Ishikawa (cell line): ENCODE measurements around the gene OBSCN.

Experiments
- CEBPB ChIP-seq: IDR thresholded peaks from 2 replicates; pipeline ENCODE4 v1.6.1; 2012
- EP300 ChIP-seq: IDR thresholded peaks from 2 replicates; pipeline ENCODE4 v1.6.1; 2012; ENCODE audit warnings: borderline replicate concordance
- TAF1 ChIP-seq: IDR thresholded peaks from 2 replicates; pipeline ENCODE4 v1.6.1; 2012; ENCODE audit warnings: low read depth, mild to moderate bottlenecking
- YY1 ChIP-seq: IDR thresholded peaks from 2 replicates; pipeline ENCODE4 v1.6.1; 2012; ENCODE audit warnings: low read depth

DNA sequence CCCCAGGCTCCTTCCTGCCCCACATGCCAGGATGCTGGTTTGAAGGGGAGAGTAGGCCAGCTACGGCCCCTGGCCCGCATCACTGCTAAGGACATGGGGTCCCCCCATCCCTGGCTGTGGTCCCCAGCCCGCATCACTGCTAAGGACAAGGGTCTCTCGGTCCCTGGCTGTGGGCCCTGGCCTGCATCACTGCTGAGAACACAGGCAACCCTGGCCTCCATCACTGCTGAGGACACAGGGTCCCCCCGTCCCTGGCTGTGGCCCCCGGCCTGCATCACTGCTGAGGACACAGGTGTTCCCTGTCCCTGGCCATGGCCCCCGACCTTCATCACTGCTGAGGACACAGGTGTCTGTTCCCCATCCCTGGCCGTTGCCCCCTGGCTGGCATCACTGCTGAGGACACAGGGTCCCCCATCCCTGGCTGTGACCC is 448 bp upstream of the OBSCN start:
- TF ChIP-seq TAF1: no peak
- TF ChIP-seq YY1: no peak
- no peak for TF ChIP-seq EP300
- no peak for TF ChIP-seq CEBPB
